CD4-positive, alpha-beta T cell (primary cell): Measurements from ENCODE around the gene ZMYM2. TPM values are rescaled to one million over a fixed set of nuclear protein-coding genes. Genes with fewer than 3 reads are reported as not detected.

ENCODE experiments used
- ATAC-seq: fragments of 200-7000 bp; cut with Tn5 transposase; one replicate; pipeline ENCODE4 v1.10.0; 2022; ENCODE audit warnings: mild to moderate bottlenecking; ENCODE audit not compliant: poor library complexity
- CTCF ChIA-PET: fragments of 350-600 bp; sonication (Branson Sonifier 250); formaldehyde crosslinking; loops from one replicate; lab custom pipeline; 2021; ENCODE audit warnings: antibody characterized with exemption, inconsistent platforms; lab: Charles Lee
- POLR2A ChIA-PET: fragments of 350-600 bp; sonication (Branson Sonifier 250); formaldehyde crosslinking; loops from one replicate; lab custom pipeline; 2021; ENCODE audit warnings: antibody characterized with exemption, inconsistent platforms; lab: Charles Lee
- DNase-seq, 14 experiments: peaks; one replicate each; pipeline ENCODE4 v3.0.0-alpha.2; 2013 to 2020; ENCODE audit warnings: mixed read lengths in 2 of 14
- H3K27ac ChIP-seq, 2 donors: one replicate each; pipeline versions ENCODE4 v1.5.1 to v1.7.0; 2013; ENCODE audit warnings: low read length in 2 of 2, low read depth in 1 of 2, mild to moderate bottlenecking in 1 of 2
- H3K27me3 ChIP-seq, 2 experiments: 1 replicate in 1 of 2; 2 replicates in 1 of 2; pipeline versions ENCODE4 v1.6.1 to v1.7.0; 2013; ENCODE audit warnings: low read length in 2 of 2, control low read depth in 1 of 2, mild to moderate bottlenecking in 1 of 2, moderate library complexity in 1 of 2; ENCODE audit not compliant: insufficient read depth in 2 of 2, control insufficient read depth in 1 of 2
- H3K36me3 ChIP-seq: one replicate; pipeline ENCODE4 v1.6.1; 2013; ENCODE audit warnings: low read length, control low read depth; ENCODE audit not compliant: insufficient read depth
- H3K4me1 ChIP-seq: one replicate; pipeline ENCODE4 v1.6.1; 2013; ENCODE audit warnings: low read length, control low read depth; ENCODE audit not compliant: insufficient read depth
- H3K4me3 ChIP-seq: one replicate; pipeline ENCODE4 v1.5.1; 2013; ENCODE audit warnings: mild to moderate bottlenecking, low read length, moderate library complexity
- H3K9me3 ChIP-seq, 2 experiments: 1 replicate in 1 of 2; 2 replicates in 1 of 2; pipeline versions ENCODE4 v1.6.1 to v1.7.0; 2013; ENCODE audit warnings: low read length in 2 of 2, mild to moderate bottlenecking in 2 of 2, control low read depth in 1 of 2, moderate library complexity in 1 of 2; ENCODE audit not compliant: control insufficient read depth in 1 of 2, insufficient read depth in 1 of 2
- H3K27ac Mint-ChIP-seq: one replicate; pipeline ENCODE4 v1.8.0; 2020; ENCODE audit warnings: mixed read lengths
- H3K27me3 Mint-ChIP-seq: one replicate; pipeline ENCODE4 v1.8.0; 2021; ENCODE audit warnings: mixed read lengths
- H3K36me3 Mint-ChIP-seq: one replicate; pipeline ENCODE4 v1.8.0; 2021; ENCODE audit warnings: low read depth, mixed read lengths
- H3K4me1 Mint-ChIP-seq: one replicate; pipeline ENCODE4 v1.8.0; 2021; ENCODE audit warnings: low read depth, mixed read lengths
- H3K4me3 Mint-ChIP-seq: one replicate; pipeline ENCODE4 v1.8.0; 2020; ENCODE audit warnings: mild to moderate bottlenecking, mixed read lengths
- H3K9me3 Mint-ChIP-seq: one replicate; pipeline ENCODE4 v1.8.0; 2020; ENCODE audit warnings: mixed read lengths
- intact Hi-C, 2 experiments: fragments of 100-400 bp; cut with DNase I in 1 of 2; cut with micrococcal nuclease in 1 of 2; formaldehyde crosslinking; loops; one replicate each; pipeline versions ENCODE4 v1.15.1 to v1.9.0; 2023 to 2025; cut with DNase I, micrococcal nuclease
- total RNA-seq, 174 experiments: library from RNA in 2 of 174; stranded (reverse) in 2 of 174; gene quantifications; one replicate each; pipeline ENCODE4 v1.2.3 and lab custom pipeline; 2021 to 2026
- TF ChIP-seq, protein P1 (sequence below): fragments of 200-600 bp; IDR thresholded peaks from one replicate; pipeline ENCODE4 v1.8.0; 2022; ENCODE audit warnings: antibody characterized with exemption, mild to moderate bottlenecking

Gene ZMYM2
- total RNA-seq, 2 experiments from 2014 or later, result 106 to 110 TPM

DNA sequence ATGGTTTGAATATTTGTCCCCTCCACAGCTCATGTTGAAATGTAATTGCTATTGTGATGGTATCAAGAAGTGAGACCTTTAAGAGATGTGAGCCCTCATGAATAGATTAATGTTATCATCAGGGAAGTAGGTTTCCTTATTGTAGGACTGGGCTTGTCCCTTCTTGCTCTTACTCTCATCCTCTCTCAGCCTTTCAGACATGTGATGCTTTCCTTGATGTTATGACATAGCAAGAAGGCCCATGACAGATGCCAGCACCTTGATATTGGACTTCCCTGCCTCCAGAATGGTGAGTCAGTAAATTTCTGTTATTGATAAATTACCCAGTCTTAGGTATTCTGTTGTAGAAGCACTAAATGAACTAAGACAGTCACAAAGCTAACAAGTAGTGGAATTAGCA is 5.7 kb upstream of the ZMYM2 start:
- ATAC-seq (no peak), DNase-seq (no peak)
- Mint-ChIP-seq H3K36me3 (peaks cover 5% of the 10 kb centered on the region), H3K27ac (no peak overlapping the region), H3K4me1 (no peaks in the 10 kb centered on the region), H3K4me3 (no peak overlapping the region), H3K9me3 (no peaks in the 10 kb centered on the region), H3K27me3 (no peaks in the 10 kb centered on the region)
- no peak overlapping the region for H3K4me3 ChIP-seq
- ChIA-PET POLR2A (no interaction called here), CTCF (no interaction called here)
- peaks cover 7% of the 10 kb centered on the region for H3K4me1 ChIP-seq
- intact Hi-C loops, result loop anchor here in 1 of 2 experiments (10.0 kb wide), 2 partner anchors 822 to 1652 kb away; partner anchors contain the start of genes EEF1AKMT1 and MICU2
- H3K27me3 ChIP-seq, result no peaks in the 10 kb centered on the region
- no peaks in the 10 kb centered on the region for H3K36me3 ChIP-seq
- TF ChIP-seq, protein P1, sequence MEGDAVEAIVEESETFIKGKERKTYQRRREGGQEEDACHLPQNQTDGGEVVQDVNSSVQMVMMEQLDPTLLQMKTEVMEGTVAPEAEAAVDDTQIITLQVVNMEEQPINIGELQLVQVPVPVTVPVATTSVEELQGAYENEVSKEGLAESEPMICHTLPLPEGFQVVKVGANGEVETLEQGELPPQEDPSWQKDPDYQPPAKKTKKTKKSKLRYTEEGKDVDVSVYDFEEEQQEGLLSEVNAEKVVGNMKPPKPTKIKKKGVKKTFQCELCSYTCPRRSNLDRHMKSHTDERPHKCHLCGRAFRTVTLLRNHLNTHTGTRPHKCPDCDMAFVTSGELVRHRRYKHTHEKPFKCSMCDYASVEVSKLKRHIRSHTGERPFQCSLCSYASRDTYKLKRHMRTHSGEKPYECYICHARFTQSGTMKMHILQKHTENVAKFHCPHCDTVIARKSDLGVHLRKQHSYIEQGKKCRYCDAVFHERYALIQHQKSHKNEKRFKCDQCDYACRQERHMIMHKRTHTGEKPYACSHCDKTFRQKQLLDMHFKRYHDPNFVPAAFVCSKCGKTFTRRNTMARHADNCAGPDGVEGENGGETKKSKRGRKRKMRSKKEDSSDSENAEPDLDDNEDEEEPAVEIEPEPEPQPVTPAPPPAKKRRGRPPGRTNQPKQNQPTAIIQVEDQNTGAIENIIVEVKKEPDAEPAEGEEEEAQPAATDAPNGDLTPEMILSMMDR, result no peak
- H3K9me3 ChIP-seq, result no peaks in the 10 kb centered on the region
- no peak overlapping the region for H3K27ac ChIP-seq

- ChIA-PET POLR2A (interaction anchor here (0.9 to 2.7 kb wide), 3 partner anchors 93 to 174 kb away, joined by 3 to 45 read pairs (median 15); partner anchors contain the start of genes PSPC1 and ZMYM5), CTCF (interaction anchor here (0.9 kb wide), 1 partner anchor 241 kb away, joined by 5 read pairs; no protein-coding TSS in a partner anchor)
- Mint-ChIP-seq H3K9me3 (no peaks in the 10 kb centered on the region), H3K27ac (peak overlapping the region; percentile 98), H3K36me3 (peaks cover 23% of the 10 kb centered on the region), H3K27me3 (no peaks in the 10 kb centered on the region), H3K4me3 (no peak overlapping the region), H3K4me1 (peaks cover 13% of the 10 kb centered on the region)
- peaks cover 20% of the 10 kb centered on the region for H3K4me1 ChIP-seq
- no peaks in the 10 kb centered on the region for H3K9me3 ChIP-seq
- peaks cover 5% of the 10 kb centered on the region for H3K36me3 ChIP-seq
- no peaks in the 10 kb centered on the region for H3K27me3 ChIP-seq
- TF ChIP-seq, protein P1, result no peak
- DNase-seq (no peak), ATAC-seq (no peak)
- no peak overlapping the region for H3K4me3 ChIP-seq
- no peak overlapping the region for H3K27ac ChIP-seq
- intact Hi-C loops, result loop anchor here in 1 of 2 experiments (5.0 to 10.0 kb wide), 3 partner anchors 324 to 1649 kb away; partner anchors contain the start of genes EEF1AKMT1, MICU2 and MPHOSPH8
Measured at GRCh38 chr13:19955873-19956559, 2.5 kb upstream of the ZMYM2 start.

- peak; percentile 62 to 94 (median 76) for DNase-seq
- Mint-ChIP-seq H3K27me3 (no peaks in the 10 kb centered on the region), H3K9me3 (no peaks in the 10 kb centered on the region), H3K36me3 (peaks cover 37% of the 10 kb centered on the region), H3K4me3 (peak overlapping the region; percentile 95), H3K27ac (peak overlapping the region; percentile 98), H3K4me1 (peaks cover 26% of the 10 kb centered on the region)
- Histone ChIP-seq H3K36me3 (peaks cover 5% of the 10 kb centered on the region), H3K27ac (peak overlapping the region; percentile 81 to 93), H3K4me1 (peaks cover 20% of the 10 kb centered on the region), H3K4me3 (peak overlapping the region; percentile 81), H3K9me3 (no peaks in the 10 kb centered on the region), H3K27me3 (no peaks in the 10 kb centered on the region)
- POLR2A ChIA-PET, result interaction anchor here (0.6 to 2.7 kb wide), 13 partner anchors 26 to 1646 kb away, joined by 3 to 45 read pairs (median 3); partner anchors contain the start of genes EEF1AKMT1, MICU2, MRPL57 and PSPC1
- CTCF ChIA-PET, result interaction anchor here (0.6 kb wide), 1 partner anchor 94 kb away, joined by 3 read pairs; the partner anchor contains the start of gene ZMYM5
- peak; percentile 48 for ATAC-seq
- intact Hi-C loops, result loop anchor here (1.0 to 10.0 kb wide), 5 partner anchors 94 to 1647 kb away; partner anchors contain the start of genes ZMYM5 (in 2 of the 2), EEF1AKMT1 (in 1 of the 2), MICU2 (in 1 of the 2) and MPHOSPH8 (in 1 of the 2)
- TF ChIP-seq, protein P1, result peak; percentile 79
Measured at GRCh38 chr13:19957320-19958154, 990 bp upstream of the ZMYM2 start.
